ENCODE measurements around the gene SNAI3.
"Not testable (repeated sequence)": the region's sequence is repeated elsewhere in the genome, so short reads cannot be mapped to it uniquely, and the experiment has no call there.

SNAI3 gene

DNA sequence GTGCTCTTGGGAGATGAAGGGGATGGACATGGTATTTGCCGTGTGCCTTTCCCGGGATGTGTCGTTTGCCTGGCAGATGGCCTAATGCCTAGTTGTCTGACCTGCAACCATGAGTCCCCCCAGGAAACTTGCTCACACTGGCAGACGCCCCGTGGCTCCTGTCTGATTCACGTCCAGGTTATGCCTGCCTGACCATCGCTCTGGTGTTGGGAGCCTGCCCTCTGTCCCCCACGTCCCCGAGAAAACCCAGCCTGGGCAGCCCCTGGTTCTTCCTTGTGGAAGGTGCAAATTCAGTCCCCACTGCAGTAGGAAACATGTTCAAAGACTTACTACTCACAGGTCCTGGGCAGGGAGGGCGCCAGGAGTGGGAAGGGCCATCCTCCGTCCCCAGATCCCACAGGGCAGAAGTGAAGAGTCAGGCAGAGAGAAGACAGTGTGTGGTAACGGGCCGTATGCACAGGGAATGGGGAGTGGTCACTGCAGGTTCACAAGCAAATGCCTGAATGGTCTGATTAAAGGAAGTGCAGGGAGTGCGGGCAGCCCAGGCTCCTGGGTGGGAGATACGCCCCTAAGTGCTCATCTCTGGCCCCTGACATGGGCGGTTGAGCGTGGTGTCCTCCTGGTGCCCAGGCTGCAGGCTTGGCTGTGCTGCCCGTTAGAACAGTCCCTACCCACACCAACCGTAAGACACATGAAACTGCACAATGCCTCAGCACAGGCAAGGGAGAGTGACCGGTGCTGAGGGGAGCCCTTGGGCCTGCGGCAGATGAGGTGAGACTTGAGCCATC, 4.2 kb upstream of the SNAI3 start:
- DNase-seq (ENCODE audit: low read depth): no peak

DNA sequence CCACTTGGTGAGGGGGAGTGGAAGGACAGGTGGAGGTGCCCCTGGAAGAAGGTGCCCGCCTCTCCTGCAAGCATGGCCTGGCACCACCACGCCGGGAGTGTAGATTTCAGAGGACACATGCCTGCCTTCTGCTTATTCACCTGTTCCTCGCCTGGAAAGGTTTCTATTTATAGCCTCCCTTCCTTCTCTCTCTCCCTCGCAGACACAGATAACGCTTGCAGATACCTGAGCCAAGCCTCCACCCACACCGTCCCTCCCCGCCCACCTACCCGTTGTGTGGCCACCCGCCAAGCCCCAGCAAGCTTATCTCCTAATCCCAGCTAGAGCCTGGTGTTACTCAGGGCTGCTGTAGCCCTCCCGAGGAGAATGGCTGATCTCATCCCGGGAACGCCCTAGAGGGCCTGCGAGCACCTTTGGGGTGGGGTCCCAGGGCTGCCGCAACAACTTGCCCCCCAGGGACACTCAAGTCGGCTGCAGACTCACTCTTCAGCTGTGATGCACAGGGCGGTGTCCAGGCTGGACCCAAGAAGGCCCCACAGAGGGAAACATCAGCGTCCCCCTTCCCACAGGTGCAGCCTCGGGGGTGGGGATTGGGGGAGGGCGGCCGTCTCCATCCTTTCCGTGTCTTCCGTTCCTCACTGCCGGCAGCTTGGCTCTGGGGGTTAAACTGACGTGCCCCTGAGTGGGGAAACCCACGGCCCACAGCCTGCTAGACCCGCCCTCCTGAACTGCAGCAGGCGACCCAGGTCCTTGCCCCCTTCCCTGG, 1.9 kb upstream of the SNAI3 start:
- DNase-seq (ENCODE audit: low read depth): no peak

DNA sequence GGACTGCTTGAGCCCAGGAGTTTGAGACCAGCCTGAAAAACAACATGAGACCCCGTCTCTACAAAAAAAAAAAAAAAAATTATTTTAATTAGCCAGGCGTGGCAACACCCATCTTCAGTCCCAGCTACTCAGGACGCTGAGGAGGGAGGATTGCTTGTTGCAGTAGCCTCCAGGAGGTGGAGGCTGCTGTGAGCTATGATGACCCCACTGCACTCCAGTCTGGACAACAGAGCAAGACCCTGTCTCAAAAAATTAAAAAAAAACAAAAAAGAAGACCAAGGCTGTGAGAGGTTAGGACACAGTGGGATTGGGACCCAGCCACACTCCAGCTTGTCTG, 1.3 kb upstream of the SNAI3 start:
- no peak for DNase-seq (ENCODE audit: low read depth)

DNA sequence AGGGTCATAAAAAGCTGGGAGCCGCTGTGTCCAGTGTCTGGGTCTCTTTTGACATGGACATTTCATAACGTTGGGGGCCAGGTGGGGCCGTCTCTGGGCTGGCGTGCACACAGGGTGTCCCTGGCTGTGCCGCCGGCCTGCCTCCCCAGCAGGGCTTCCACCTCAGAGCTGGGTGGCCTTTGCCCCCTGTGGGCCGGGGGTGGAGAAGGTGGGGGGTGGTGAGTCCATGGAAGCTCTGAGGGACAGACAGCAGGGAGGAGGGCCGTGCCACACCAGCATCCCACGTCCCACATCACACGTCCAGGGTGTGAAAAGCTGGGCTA, 908 bp upstream of the SNAI3 start:
- no peak for DNase-seq (ENCODE audit: low read depth)

DNA sequence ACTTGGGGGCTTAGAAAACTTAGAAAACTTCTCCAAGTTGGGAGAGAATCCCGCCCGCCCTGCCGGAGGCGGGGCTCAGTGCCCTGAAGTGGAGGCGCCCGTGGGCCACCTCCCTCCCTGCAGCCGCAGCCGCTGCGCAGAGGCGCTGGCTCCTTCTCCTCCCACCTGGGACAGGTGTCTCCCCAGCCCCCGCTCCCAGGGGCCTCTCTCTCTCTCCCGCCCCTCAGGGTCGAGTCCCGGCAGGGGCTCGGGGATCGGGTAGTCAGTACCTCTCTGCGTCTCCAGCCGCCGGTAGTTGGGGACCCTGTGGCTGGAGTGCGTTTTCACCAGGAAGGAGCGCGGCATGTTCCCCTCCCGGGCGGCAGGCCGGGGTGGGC, 257 bp downstream of the SNAI3 start:
- DNase-seq (ENCODE audit: low read depth): no peak

DNA sequence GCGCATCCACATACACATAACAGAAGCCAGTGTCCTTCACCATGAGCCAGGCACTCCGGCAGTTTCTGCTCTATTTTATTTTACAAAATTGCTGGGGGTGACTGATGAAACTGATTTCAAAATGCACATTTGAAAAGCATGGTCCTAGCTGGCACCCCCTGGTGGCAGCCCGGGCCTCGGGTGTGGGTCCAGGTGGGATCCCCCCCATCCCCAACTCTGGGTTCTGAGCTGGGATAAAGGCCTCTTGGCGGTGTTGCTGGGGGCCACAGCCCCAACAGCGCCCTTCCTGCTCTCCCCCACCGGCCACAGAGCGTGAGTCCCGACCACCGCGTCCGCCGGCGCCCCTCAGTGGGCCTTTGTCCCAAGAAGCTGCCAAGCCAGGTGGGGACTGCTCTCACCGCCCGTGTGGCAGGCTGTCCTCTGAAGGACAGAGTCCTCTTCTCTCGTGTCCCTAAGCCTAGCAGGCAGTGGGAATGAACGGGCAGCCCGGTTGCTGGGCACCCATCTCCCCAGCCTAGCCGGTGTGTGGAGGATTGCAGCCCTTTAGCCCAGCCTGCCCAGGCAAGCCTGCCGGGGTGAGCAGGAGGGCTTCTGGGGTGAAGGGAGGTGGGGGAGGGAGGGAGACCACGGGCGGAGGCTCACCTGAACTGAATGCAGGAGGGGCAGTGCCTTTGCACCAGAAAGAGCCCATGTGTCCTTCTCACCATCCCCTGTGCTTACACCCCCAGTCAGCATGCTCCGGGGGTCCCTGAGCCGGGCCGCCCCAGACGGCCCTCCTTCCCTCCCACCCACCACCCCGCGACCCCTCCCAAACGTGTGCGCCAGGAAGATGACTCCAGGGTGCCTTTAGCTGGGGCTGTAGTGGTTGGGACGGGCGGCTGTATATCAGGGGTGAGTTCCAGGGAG, 898 bp downstream of the SNAI3 start:
- DNase-seq (ENCODE audit: low read depth): no peak

DNA sequence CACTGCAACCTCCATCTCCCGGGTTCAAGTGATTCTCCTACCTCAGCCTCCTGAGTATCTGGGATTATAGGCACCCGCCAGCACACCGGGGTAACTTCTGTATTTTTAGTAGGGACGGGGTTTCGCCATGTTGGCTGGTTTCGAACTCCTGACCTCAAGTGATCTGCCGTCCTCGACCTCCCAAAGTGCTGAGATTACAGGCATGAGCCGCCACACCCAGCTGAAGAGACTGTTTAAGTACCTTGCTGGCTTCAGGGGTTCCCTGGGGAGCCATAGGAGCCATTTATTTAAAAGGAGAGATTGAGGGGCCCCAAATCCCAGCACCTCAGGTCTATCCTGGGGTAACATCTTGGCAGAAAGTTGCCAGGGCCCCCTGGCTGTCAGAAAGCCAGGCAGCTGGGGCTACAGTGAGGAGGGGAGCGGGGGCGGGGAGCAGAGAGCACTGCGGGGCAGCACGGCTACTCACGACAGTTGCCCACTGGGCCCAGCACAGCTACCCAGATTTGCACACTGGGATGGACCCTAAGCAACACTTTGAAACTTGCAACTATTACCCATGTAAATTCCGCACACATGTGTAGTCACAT, 1.6 kb downstream of the SNAI3 start:
- no peak for DNase-seq (ENCODE audit: low read depth)

DNA sequence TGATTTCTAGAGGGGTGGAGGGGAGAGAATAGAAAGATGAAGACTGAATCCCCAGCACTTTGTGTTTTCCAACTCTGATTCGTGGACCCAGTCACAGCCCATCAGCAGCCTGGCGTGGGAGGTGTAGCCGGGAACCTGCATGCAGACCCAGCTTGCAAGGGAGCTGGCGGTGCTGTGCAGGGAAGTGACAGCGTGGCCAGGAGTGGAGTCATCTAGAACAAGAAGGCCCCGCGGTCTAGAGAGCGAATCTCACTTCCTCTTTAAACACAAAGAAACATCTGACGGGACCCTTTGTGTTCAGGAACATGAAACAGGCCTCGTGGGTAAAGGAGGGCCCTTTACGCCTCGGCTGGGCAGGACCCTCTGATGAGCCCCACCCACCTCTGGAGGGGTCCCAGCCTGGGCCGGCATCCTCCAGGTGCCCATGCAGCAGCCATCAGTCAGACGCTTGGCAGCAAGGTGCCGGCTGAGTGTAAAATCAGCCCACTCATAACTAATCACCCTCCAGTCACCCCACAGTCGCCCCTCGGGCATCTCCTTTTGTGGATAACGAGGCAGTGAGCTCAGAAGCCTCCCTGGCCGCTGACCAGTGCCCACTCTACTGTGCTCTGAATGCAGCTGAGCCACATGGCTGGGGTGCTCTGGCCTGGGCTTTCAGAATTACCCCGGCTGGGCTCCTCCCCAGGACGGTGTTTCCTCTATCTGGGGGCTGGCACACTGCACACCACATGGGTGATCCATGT, 4.4 kb downstream of the SNAI3 start:
- DNase-seq (ENCODE audit: low read depth): no peak

DNA sequence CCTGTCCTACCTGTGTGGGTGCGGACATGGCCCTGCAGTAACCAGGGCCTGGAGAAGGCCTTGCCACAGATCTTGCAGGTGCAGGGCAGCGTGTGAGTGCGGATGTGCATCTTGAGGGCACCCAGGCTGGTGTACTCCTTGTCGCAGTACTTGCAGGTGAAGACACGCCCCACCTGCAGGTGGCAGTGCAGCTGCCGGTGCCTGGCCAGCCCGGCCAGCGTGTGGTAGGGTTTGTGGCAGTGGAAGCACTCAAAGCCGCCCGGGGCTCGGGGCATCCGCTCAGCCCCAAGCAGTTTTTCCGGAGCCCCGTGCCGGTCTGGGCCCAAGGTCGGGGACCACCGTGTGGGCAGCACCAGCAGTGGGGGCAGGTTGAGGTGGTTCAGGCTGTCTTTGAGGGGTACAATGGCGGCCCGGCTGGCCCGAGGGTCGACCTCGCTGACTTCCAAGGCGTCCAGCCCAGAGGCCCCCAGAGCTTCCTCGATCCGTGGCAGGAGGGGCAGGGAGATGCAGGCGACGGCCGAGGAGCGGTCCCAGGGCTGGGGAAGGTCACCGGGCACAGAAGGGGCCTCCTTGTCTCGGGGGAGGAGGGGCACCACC, 5.1 kb downstream of the SNAI3 start:
- DNase-seq (ENCODE audit: low read depth): no peak

DNA sequence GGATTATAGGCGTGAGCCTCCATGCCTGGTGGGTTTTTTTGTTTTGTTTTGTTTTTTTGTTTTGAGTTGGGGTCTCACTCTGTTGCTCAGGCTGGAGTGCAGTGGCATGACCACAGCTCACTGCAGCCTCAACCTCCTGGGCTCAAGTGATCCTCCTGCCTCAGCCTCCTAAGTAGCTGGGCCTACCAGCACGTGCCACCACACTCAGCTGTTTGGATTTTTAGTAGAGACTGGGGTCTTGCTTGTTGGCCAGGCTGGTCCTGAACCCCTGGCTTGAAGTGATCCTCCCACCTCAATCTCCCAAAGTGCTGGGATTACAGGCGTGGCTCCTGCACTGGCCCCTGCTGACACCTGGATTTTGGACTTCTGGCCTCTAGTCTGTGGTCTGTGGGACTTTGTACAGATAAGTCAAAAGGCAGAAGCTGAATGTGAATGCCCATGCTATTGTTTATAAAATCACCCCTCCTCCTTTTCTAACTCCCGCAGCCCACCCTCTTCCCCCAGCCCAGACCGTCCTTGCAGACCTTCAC, 5.7 kb downstream of the SNAI3 start:
- DNase-seq (ENCODE audit: low read depth): no peak

DNA sequence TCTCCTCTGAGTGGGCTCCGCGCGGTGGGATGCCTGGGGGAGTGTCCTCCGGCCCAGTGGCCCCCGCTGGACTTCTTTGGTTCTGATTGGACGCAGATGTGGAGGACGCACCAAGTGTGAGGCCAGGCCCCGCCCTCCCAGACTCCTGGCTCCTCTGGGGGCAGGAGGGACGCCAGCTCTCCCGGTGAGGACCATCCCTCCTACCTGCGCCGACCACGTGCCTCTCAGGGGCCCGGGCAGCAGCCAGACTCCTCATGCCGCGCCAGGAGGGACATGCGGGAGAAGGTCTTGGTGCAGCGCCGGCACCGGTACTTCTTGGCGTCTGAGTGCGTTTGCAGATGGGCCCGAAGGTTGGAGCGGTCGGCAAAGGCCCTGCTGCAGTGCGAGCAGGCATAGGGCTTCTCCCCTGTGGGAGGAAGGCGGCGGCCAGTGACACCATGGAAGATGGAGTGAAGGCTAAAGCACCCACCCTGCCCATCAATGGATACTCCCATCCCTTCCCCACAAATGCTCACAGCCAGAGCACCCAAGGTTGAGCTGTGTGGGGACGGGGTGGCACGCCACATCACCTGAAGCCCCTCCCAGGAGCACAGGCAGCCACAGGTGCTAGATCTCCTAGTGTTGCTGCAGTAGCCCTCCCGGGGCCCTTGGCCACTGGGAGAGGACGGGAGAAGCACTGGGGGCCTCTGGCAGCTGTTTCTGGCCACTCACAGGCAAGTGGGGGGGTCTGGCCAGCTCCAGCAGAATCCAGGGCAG, 7.9 kb downstream of the SNAI3 start:
- no peak for DNase-seq (ENCODE audit: low read depth)

DNA sequence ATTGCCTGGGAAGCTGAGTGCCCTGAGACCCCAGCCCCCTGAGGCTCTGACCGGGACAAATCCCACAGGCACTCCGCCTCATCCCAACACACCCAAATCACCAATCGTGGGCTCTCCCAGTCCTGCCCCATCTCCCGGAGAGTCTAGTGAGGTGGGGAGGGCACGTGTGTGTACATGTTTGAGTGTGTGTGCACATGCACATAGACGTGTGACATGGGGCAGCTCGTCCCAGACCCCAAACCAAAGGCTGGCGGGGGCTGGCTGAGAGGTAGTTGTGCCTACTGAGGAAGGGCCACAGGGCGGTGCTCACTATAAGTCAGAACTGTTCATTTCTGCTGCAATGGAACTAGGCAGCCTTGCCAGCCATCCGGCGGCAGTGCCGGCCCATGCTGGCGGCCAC, 8.6 kb downstream of the SNAI3 start:
- DNase-seq (ENCODE audit: low read depth): no peak

DNA sequence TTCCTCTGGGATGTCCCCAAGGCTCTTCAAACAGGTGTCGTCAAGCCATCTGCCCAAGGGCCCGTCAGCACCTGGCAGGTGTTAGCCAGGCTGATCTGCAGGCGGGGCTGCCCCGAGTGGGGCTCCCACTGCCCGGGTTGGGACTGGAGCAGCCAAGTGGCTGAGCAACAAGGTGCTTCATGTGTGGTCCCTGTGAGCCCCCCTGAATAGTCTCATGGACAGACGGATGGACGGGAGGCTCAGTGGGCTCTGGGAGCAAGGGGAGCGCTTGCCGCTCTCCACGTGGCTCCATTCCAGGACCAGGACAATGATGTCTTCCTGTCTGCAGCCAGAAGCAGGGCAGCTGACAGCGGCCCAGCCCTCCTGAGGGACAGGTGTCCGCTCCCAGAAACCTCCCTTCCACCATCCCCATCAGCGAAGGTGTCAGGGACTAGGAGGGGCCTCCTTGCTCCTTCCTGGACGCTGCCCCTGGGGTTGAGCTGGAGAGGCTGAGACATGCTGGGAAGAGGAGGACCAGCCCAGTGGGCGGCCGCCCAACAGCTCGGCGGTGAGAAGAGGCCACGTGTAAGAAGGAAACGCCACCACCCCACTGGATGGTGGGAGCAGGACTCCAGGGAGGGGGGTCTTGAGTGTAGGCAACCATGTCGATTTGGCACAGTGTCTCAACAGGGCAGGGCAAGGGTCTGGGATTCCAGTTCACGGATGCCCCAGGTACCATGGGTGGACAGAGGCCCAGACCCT, 9.6 kb downstream of the SNAI3 start:
- no peak for DNase-seq (ENCODE audit: low read depth)

DNA sequence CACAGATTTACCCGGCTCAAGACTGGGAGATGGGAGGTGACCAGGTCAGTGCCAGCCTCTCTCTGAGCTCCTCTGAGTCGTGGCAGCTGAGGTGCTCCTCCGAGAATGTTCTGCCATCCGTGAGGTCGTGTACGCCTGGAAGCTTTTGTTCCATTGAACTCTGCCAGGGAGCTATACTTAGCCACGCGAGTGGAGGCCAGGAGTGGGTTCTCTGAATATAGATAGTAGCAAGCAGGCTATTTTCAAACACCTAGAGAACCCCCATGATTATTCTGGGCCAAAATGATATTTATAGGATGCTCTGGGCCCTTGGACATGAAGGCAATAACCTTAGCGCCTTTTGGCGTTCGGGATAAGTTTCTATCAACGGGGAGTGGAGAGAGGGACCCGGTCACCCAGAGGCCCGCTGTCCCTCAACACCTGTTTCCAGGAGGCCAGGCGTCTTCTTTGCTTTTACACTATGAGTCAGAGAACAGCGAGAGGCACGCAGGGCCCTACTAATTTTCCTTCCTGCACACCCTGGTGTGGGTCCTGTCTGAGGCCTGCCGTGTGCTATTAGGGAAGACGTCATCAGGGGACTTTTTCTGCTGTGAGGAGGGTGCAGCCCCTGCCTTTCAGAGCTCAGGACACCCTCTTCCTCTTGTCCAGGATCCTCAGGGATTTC, 12.5 kb downstream of the SNAI3 start:
- DNase-seq (ENCODE audit: low read depth): no peak

DNA sequence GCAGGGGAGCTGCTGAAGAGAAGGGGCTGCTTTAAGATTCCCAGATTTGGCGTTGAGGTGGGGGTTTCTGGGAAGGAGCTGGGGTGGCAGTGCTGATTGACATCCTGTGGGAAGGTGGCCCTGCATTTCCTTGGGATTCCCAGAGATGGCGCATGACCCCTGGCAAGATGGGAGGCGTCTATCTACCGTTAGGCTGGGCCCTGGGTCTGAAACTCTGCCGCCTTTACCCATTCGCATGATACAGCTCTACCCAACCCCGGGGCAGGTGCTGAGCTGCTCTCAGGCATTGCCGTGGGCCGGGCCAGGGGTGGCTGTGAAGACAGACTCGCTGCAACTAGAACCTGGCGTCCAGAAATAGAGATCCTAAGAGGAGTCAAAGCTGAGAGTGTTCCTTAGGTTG, 13.5 kb downstream of the SNAI3 start:
- DNase-seq (ENCODE audit: low read depth): no peak

DNA sequence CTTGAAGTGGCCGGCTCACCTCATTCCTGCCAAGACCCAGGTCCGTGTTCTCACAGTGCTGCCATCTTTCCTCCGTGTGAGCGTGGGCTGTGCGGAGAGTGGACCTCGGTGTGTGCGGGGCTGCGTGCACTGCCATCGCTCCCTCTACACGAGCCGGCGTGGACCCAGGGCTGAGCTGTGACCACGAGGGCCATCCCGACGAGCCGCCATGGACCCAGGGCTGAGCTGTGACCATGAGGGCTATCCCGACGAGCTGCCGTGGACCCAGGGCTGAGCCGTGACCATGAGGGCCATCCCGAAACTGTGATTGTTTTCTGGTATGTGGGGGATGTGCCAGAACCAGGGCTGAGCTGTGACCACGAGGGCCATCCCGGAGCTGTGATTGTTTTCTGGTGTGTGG, 14.5 kb downstream of the SNAI3 start:
- DNase-seq (ENCODE audit: low read depth): no peak

DNA sequence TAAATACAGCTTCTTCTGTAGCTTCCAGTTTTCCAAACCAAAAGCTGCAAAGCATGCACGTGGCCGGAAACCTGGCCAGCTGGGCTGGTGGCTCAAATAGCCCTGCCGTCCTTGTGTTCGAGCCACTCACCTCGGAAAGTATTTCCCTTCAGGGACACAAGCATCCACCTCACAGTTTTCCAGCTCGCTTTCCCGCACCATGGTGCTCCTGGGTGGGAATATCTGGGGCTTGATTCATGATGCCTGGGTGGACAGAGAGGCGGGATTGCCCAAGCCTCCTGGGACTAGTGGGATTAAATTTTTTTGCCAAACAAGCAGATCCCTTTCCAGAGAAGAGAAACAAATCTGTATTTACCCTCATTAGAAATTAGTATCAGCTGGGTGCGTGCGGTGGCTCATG, 16.3 kb downstream of the SNAI3 start:
- DNase-seq (ENCODE audit: low read depth): no peak

DNA sequence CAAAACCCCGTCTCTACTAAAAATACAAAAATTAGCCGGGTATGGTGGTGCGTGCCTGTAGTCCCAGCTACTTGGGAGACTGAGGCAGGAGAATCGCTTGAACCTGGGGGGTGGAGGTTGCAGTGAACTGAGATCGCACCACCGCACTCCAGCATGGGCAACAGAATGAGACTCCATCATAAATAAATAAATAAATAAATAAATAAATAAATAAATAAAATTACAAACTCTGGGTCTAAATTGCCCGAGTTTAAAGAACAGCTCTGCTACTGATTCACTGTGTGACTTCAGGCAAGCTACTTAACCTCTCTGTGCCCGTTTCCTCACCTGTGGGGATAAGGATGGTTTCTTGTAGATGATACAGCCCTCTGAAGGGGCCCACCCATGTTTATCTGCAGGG, 16.8 kb downstream of the SNAI3 start:
- not testable (repeated sequence) for DNase-seq (ENCODE audit: low read depth)

DNA sequence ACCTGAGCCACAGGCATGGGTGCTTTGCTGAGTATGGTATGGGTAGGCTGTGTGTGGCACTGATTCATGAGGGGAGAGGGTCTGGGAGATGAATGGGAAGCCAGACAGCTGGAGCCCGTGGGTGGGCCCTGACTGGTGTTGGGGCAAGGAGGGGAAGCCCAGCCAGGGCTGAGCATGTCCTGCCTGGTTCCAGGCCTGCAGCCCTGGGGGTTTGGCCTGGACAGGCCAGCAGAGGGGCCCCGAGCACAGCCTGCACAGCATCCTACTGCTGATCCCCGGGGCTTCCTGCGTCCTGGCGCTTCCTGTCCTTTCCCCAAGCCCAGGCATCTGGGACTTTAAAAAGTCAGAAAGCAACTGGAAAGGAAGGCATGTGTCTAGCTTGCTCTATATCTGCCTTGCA, 18.8 kb downstream of the SNAI3 start:
- DNase-seq (ENCODE audit: low read depth): no peak
